Astrocyte (in vitro differentiated cells and primary cell): ENCODE results near the gene NEMP1. TPM values are rescaled to one million over a fixed set of nuclear protein-coding genes. Genes with fewer than 3 reads are reported as not detected.
"Not testable (repeated sequence)": the region's sequence is repeated elsewhere in the genome, so short reads cannot be mapped to it uniquely, and the experiment has no call there.

Source experiments
- DNase-seq: peaks from one replicate; pipeline ENCODE4 v3.0.0-alpha.2; 2010; ENCODE audit warnings: low read depth
- FAIRE-seq: peaks from 2 replicates; lab custom pipeline; 2011; peaks lifted over from hg19 to GRCh38; lab: Jason Lieb, UNC
- H2AFZ ChIP-seq: 2 replicates; pipeline ENCODE4 v1.6.0; 2012; ENCODE audit warnings: low read depth, low read length, inconsistent platforms
- H3K27ac ChIP-seq: 2 replicates; pipeline ENCODE4 v1.5.1; 2011; ENCODE audit warnings: low read depth, low read length, inconsistent platforms
- H3K27me3 ChIP-seq: 2 replicates; pipeline ENCODE4 v1.6.0; 2011; ENCODE audit warnings: low read length, inconsistent platforms; ENCODE audit not compliant: insufficient read depth
- H3K36me3 ChIP-seq: 2 replicates; pipeline ENCODE4 v1.5.1; 2011; ENCODE audit warnings: low read length, inconsistent platforms; ENCODE audit not compliant: insufficient read depth
- H3K4me1 ChIP-seq: 2 replicates; pipeline ENCODE4 v1.5.1; 2011; ENCODE audit warnings: low read length, inconsistent platforms; ENCODE audit not compliant: insufficient read depth
- H3K4me2 ChIP-seq: 2 replicates; pipeline ENCODE4 v1.6.0; 2012; ENCODE audit warnings: low read length, inconsistent platforms
- H3K4me3 ChIP-seq: 2 replicates; pipeline ENCODE4 v1.5.1; 2011; ENCODE audit warnings: low read depth, mild to moderate bottlenecking, low read length, inconsistent platforms; ENCODE audit not compliant: insufficient read depth
- H3K79me2 ChIP-seq: 2 replicates; pipeline ENCODE4 v1.6.0; 2012; ENCODE audit warnings: mild to moderate bottlenecking, low read length, inconsistent platforms; ENCODE audit not compliant: insufficient read depth
- H3K9ac ChIP-seq: 2 replicates; pipeline ENCODE4 v1.6.0; 2012; ENCODE audit warnings: mild to moderate bottlenecking, low read length, inconsistent platforms
- H3K9me3 ChIP-seq: 2 replicates; pipeline ENCODE4 v1.5.1; 2012; ENCODE audit warnings: low read depth, mild to moderate bottlenecking, low read length, inconsistent platforms; ENCODE audit not compliant: insufficient read depth
- H4K20me1 ChIP-seq: 2 replicates; pipeline ENCODE4 v1.6.0; 2012; ENCODE audit warnings: low read length, inconsistent platforms; ENCODE audit not compliant: insufficient read depth
- H3K27ac Mint-ChIP-seq: one replicate; pipeline ENCODE4 v1.8.0; 2021; ENCODE audit warnings: mild to moderate bottlenecking, mixed read lengths; ENCODE audit not compliant: unreplicated experiment
- H3K27me3 Mint-ChIP-seq: one replicate; pipeline ENCODE4 v1.8.0; 2021; ENCODE audit warnings: low read depth, mixed read lengths; ENCODE audit not compliant: unreplicated experiment
- H3K36me3 Mint-ChIP-seq: one replicate; pipeline ENCODE4 v1.8.0; 2021; ENCODE audit warnings: low read depth, mixed read lengths; ENCODE audit not compliant: unreplicated experiment
- H3K4me1 Mint-ChIP-seq: one replicate; pipeline ENCODE4 v1.8.0; 2021; ENCODE audit warnings: low read depth, mixed read lengths; ENCODE audit not compliant: unreplicated experiment
- H3K4me3 Mint-ChIP-seq: one replicate; pipeline ENCODE4 v1.8.0; 2021; ENCODE audit warnings: mild to moderate bottlenecking, moderate library complexity, mixed read lengths; ENCODE audit not compliant: unreplicated experiment
- H3K9me3 Mint-ChIP-seq: one replicate; pipeline ENCODE4 v1.8.0; 2021; ENCODE audit warnings: mild to moderate bottlenecking, mixed read lengths; ENCODE audit not compliant: unreplicated experiment
- EZH2 ChIP-seq: IDR thresholded peaks from 2 replicates; pipeline ENCODE4 v1.6.1; 2012; ENCODE audit warnings: mild to moderate bottlenecking, low read length, inconsistent platforms; ENCODE audit not compliant: insufficient read depth
- total RNA-seq: library from RNA; stranded (reverse); gene quantifications from 2 replicates; pipeline ENCODE4 v1.2.1, GENCODE V29; 2021
- TF ChIP-seq, protein P1 (sequence below): IDR thresholded peaks from 2 replicates; pipeline ENCODE4 v1.5.1; 2011; ENCODE audit warnings: low read depth, mild to moderate bottlenecking, inconsistent platforms, low read length, moderate library complexity; ENCODE audit not compliant: insufficient read depth

NEMP1 gene
- total RNA-seq, 1 donor from 2014 or later = 10.6 TPM

DNA sequence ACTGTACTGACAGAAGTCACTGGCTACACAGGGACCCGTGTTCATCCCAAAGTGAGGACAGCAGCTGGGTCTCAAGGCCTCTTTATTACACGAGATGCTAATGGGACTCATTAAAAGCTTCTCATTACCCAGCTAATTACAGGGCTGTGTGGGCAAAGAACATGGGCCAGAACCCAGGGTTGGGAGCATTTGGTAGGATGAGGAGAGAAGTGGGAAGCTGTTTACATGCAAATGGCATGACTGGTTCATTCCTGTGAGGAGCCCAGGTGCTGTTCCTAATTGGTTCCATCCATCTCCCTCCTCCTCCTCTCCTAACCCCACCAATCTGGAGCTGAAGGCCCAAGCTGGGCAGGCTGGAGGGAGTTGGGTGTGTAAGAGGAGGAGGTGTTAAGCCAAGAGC is 53.4 kb downstream of the NEMP1 start:
- Histone ChIP-seq H2AFZ (no peak overlapping the region), H3K4me1 (no peaks in the 10 kb centered on the region), H3K27me3 (peaks cover 24% of the 10 kb centered on the region), H4K20me1 (no peaks in the 10 kb centered on the region), H3K4me3 (no peak overlapping the region), H3K27ac (no peak overlapping the region), H3K36me3 (no peaks in the 10 kb centered on the region), H3K79me2 (no peaks in the 10 kb centered on the region), H3K9ac (no peak overlapping the region), H3K4me2 (no peak overlapping the region), H3K9me3 (no peaks in the 10 kb centered on the region)
- peaks cover 35% of the 10 kb centered on the region for H3K27me3 Mint-ChIP-seq
- peaks cover 4% of the 10 kb centered on the region for H3K4me1 Mint-ChIP-seq
- no peak for DNase-seq
- H3K27ac Mint-ChIP-seq = no peak overlapping the region
- FAIRE-seq = no peak
- TF ChIP-seq EZH2 = no peak
- TF ChIP-seq, protein P1, sequence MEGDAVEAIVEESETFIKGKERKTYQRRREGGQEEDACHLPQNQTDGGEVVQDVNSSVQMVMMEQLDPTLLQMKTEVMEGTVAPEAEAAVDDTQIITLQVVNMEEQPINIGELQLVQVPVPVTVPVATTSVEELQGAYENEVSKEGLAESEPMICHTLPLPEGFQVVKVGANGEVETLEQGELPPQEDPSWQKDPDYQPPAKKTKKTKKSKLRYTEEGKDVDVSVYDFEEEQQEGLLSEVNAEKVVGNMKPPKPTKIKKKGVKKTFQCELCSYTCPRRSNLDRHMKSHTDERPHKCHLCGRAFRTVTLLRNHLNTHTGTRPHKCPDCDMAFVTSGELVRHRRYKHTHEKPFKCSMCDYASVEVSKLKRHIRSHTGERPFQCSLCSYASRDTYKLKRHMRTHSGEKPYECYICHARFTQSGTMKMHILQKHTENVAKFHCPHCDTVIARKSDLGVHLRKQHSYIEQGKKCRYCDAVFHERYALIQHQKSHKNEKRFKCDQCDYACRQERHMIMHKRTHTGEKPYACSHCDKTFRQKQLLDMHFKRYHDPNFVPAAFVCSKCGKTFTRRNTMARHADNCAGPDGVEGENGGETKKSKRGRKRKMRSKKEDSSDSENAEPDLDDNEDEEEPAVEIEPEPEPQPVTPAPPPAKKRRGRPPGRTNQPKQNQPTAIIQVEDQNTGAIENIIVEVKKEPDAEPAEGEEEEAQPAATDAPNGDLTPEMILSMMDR = no peak
- no peak overlapping the region for H3K4me3 Mint-ChIP-seq
- H3K9me3 Mint-ChIP-seq = no peaks in the 10 kb centered on the region
- H3K36me3 Mint-ChIP-seq = no peaks in the 10 kb centered on the region

DNA sequence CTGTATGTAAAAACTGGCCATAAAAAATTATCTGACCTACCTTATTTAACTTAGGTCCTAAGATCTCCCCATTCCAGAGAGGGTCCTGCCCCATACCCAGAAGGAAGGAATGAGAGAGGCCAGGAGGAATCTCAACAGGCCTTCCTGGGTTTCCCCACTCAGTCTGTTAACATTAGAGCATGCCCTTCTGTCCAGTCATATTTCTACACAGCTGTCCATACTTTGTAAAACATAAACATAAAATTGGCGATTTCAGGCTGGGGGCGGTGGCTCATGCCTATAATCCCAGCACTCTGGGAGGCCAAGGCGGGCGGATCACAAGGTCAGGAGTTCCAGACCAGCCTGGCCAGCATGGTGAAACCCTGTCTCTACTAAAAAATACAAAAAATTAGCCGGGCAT is 56.3 kb downstream of the NEMP1 start:
- not testable (repeated sequence) for H3K36me3 ChIP-seq, H3K36me3 Mint-ChIP-seq, H3K4me2 ChIP-seq, H3K4me3 Mint-ChIP-seq, H3K4me1 ChIP-seq, H3K27ac Mint-ChIP-seq, H4K20me1 ChIP-seq, H3K9me3 Mint-ChIP-seq, H3K4me3 ChIP-seq, H3K9ac ChIP-seq, DNase-seq, H3K4me1 Mint-ChIP-seq, H3K79me2 ChIP-seq, H3K27ac ChIP-seq, H2AFZ ChIP-seq, H3K9me3 ChIP-seq, FAIRE-seq
- peaks cover 21% of the 10 kb centered on the region for H3K27me3 Mint-ChIP-seq
- peaks cover 23% of the 10 kb centered on the region for H3K27me3 ChIP-seq

DNA sequence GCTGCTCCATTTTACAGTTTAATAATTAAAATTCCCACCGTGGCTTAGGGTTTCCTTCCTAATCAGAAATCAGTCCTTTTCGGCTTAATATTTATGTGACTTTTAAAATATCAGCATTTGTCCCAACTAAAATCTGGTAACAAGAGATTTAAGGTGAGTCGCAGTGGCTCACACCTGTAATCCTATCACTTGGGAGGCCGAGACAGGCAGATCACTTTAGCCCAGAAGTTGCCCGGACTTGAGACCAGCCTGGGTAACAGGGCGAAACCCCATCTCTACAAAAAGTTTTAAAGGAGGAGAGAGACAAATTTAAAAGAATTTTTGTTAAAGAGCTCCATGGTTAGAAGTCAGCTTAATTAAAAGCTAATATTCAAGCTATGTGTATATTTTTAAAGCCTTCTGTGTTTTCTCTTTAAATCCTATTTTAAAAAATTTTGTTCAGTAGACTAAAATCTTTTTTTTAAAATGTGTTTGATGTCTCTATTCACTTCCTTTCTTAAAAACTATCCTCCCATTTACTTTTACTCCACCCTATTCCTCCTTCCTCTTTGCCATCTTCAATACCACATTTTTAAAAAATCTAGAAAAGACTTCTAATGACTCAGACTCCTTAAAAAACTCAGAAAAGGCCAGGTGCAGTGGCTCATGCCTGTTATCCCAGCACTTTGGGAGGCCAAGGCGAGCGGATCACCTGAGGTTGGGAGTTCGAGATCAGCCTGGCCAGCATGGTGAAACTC is 58.4 kb downstream of the NEMP1 start:
- Histone ChIP-seq H3K27ac (no peak overlapping the region), H3K27me3 (peaks cover 18% of the 10 kb centered on the region), H4K20me1 (no peaks in the 10 kb centered on the region), H3K9ac (no peak overlapping the region), H3K4me2 (no peak overlapping the region), H3K79me2 (no peaks in the 10 kb centered on the region), H3K36me3 (no peaks in the 10 kb centered on the region), H3K4me3 (no peak overlapping the region), H2AFZ (no peak overlapping the region), H3K9me3 (peaks cover 3% of the 10 kb centered on the region), H3K4me1 (no peaks in the 10 kb centered on the region)
- no peaks in the 10 kb centered on the region for H3K36me3 Mint-ChIP-seq
- no peak overlapping the region for H3K4me3 Mint-ChIP-seq
- DNase-seq (no peak), FAIRE-seq (no peak)
- peaks cover 17% of the 10 kb centered on the region for H3K27me3 Mint-ChIP-seq
- peaks cover 1% of the 10 kb centered on the region for H3K4me1 Mint-ChIP-seq
- TF ChIP-seq, protein P1 = no peak
- TF ChIP-seq EZH2 = no peak
- H3K9me3 Mint-ChIP-seq = no peaks in the 10 kb centered on the region
- no peak overlapping the region for H3K27ac Mint-ChIP-seq
